SHP77 treated with DMSO at 0.1 percent for 48 hours (cell line): ENCODE data around the gene PRCC.
A peak's percentile ranks its signal among the peaks of the same experiment; 100 is the strongest.

ENCODE experiments used
- DNase-seq: peaks from one replicate; lab custom pipeline; 2025; lab: John Stamatoyannopoulos, UW

PRCC gene

GRCh38 chr1:156796340-156797097, 29.2 kb downstream of the PRCC start:
- DNase-seq = no peak

DNA sequence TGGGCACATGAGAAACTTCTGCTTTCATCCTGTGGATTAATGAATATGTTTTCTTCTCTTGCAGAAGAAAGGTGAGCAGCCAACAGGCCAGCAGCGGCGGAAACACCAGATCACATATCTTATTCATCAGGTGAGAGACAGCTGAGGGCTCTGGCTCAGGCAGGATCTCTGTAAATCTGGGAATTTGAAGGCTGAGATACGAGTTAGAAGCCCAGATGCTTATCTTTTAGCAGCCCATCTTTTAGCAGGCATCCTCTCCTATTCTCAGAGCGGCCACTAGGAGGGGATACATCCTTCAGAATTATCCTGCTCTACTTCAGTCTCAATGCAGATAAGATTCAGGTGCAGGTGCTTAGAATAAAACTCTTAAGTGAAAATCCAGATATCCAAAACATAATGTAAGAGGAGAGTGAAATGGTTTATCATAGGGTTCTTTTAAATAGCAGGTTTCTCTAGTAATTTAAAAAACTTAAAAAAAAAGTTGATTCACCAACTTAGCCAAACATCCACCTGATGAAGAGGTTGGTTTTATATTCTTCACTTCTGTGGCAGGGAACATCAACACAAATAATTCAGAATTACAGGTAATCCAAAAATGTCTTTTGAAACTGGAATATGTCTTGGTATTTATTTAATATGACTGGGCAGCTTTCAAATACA, 30.0 kb downstream of the PRCC start:
- DNase-seq = peak; percentile 42

- no peak for DNase-seq
Observed at GRCh38 chr1:156801409-156802121, 34.2 kb downstream of the PRCC start.

DNA sequence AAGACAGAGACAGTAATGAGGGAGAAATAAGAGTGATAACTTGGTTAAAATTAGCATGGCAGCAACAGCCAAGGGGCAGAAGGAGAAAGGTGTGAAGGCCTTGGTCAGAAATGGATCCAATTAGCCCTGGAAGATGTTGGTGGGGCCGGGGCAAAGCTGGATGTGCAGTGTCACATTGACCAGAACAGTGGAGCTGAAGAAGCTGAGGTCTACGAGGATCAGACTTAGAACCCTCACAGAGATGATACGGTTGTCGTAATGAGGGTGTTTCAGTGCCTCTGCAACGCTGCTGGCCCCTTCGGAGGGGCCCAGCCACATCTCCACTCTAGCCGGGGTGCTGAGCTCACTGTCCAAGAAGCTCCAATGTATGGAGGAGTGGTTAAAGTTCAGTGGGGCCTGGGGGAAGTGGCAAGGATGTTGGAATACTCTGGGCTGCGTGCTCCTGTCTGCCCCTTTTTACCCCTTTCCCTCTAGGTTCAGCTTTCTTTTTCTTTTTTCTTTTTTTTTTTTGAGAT, 35.1 kb downstream of the PRCC start:
- no peak for DNase-seq

- DNase-seq = no peak
Observed at GRCh38 chr1:156803086-156803851, 35.9 kb downstream of the PRCC start.

- DNase-seq = no peak
Observed at GRCh38 chr1:156804026-156804425, 36.7 kb downstream of the PRCC start.

- DNase-seq = no peak
Observed at GRCh38 chr1:156804572-156805243, 37.4 kb downstream of the PRCC start.

GRCh38 chr1:156805766-156806511, 38.6 kb downstream of the PRCC start:
- no peak for DNase-seq

GRCh38 chr1:156806512-156807440, 39.4 kb downstream of the PRCC start:
- DNase-seq = no peak

GRCh38 chr1:156807627-156808026, 40.3 kb downstream of the PRCC start:
- DNase-seq = no peak

GRCh38 chr1:156808186-156809030, 41.1 kb downstream of the PRCC start:
- DNase-seq = no peak

DNA sequence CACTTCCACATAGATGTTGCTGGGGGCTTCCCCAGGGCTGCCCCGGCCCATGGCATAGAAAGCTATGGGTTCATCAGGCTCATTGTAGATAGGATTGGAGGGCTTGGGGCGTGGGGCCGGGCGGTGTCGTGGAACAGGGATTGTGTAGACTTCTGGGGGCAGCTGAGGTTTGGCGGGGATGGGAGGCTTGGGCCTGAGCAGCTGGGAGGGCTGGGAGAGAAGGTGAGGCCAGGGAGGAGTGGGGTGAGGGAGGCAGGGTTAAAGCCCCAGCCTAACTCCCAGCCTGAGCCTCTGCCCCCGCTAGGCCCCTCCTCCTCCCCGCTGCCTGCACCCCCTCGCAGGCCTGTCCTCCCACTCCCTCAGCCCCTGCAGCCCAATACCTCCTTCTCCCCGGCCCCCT, 41.9 kb downstream of the PRCC start:
- no peak for DNase-seq

DNA sequence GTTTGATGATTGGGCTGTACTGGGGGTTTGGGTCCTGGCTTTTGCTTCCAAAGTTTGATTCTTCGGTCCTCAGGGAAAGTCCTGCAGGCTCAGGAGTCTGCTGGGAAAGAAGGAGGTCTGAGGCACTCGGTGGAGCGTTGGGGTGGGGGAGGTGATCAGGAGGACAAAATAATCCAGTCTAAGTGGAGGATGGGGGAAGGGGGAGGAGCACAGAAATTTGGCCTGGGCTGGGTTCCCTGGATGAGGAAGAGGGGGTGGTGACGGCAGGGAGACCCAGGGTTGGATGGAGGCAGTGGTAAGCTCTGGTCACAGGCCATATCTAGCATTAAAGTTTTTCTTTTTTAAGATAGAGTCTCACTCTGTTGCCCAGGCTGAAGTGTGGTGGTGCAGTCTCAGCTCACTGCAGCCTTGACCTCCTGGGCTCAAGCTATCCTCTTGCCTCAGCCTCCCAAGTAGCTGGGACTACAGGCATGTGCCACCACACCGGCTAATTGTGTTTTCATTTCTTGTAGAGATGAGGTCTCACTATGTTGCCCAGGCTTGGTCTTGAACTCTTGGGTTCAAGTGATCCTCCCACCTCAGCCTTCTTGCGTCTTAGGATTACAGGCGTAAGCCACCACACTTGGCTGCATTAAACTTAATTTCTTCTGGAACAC, 42.5 kb downstream of the PRCC start:
- no peak for DNase-seq

GRCh38 chr1:156811168-156811567, 43.8 kb downstream of the PRCC start:
- no peak for DNase-seq

GRCh38 chr1:156812293-156812990, 45.1 kb downstream of the PRCC start:
- no peak for DNase-seq

- no peak for DNase-seq
Observed at GRCh38 chr1:156813298-156813697, 46.0 kb downstream of the PRCC start.

DNA sequence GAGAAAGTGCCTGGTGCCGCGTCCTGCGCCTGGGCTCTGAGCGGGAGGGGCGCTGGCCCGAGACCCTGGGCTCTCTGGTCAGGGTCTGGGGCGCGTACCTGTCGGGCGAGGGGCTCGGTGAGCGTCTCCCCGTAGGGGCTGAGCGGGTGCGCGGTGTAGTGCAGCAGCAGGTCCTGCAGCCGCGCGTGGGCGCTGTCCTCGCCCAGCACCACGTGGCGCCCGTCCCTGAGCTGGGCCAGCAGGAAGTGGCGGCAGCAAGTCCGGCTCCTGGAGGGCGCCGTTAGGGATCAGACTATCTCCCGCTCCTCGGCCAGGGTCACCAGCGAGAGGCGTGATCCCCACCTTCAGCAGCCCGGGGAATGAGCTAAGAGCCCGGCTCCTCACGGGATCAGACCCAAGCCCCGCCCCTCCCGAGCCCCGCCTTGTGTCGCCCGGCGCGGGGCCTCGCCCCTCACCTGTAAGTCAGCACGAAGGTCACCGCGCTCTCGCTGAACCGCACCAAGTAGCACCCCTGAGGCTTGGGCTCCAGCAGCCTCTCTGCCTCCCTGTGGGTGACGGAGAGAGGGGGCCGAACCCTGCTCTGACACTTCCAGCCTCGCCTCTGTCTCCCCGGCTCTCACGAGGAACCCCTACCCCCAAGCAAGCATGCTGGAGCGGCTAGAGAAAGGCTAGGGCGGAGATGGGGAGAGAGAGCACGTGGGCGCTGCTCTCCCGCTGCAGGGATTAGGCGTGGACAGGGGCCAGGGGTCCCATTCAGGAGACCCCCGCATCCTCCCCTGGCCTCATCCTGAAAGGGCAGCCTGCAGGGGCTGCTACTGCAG, 46.6 kb downstream of the PRCC start:
- no peak for DNase-seq
